ENCODE data around the gene TMPRSS4.

Gene TMPRSS4

GRCh38 chr11:118167906-118168305 is 91.0 kb downstream of the TMPRSS4 start:
- Histone ChIP-seq H3K27me3 (peaks cover 47% of the 10 kb centered on the region), H3K36me3 (no peaks in the 10 kb centered on the region)
- no peak for TF ChIP-seq CTCF (IDR thresholded peaks at IDR 0.05; ENCODE audit: low read depth, low read length)

GRCh38 chr11:118168316-118168715 is 91.4 kb downstream of the TMPRSS4 start:
- H3K9me3 ChIP-seq = no peaks in the 10 kb centered on the region
- no peaks in the 10 kb centered on the region for H3K4me1 ChIP-seq
- no peak overlapping the region for H3K4me3 ChIP-seq (ENCODE audit: low read depth, low read length)
- DNase-seq = no peak
- no peak for TF ChIP-seq CTCF (IDR thresholded peaks at IDR 0.05; ENCODE audit: low read depth, low read length)
- peaks cover 45% of the 10 kb centered on the region for H3K27me3 ChIP-seq
- H3K36me3 ChIP-seq = no peaks in the 10 kb centered on the region

More at GRCh38 chr11:118167906-118168305, 91.0 kb downstream of the TMPRSS4 start:
- DNase-seq = no peak
- H3K4me1 ChIP-seq = no peaks in the 10 kb centered on the region
- no peaks in the 10 kb centered on the region for H3K9me3 ChIP-seq
- H3K4me3 ChIP-seq (ENCODE audit: low read depth, low read length) = no peak overlapping the region

- Histone ChIP-seq H3K4me1 (no peaks in the 10 kb centered on the region), H3K4me3 (ENCODE audit: low read depth, low read length) (no peak overlapping the region), H3K9me3 (no peaks in the 10 kb centered on the region), H3K27me3 (peaks cover 42% of the 10 kb centered on the region), H3K36me3 (no peaks in the 10 kb centered on the region)
- DNase-seq = no peak
- TF ChIP-seq CTCF (IDR thresholded peaks at IDR 0.05; ENCODE audit: low read depth, low read length) = no peak
These were observed 91.9 kb downstream of the TMPRSS4 start for GRCh38 chr11:118168751-118169150.

GRCh38 chr11:118169300-118170140 is 92.6 kb downstream of the TMPRSS4 start:
- no peak overlapping the region for H3K4me3 ChIP-seq (ENCODE audit: low read depth, low read length)
- no peaks in the 10 kb centered on the region for H3K36me3 ChIP-seq
- H3K4me1 ChIP-seq = no peaks in the 10 kb centered on the region
- TF ChIP-seq CTCF (IDR thresholded peaks at IDR 0.05; ENCODE audit: low read depth, low read length) = no peak
- no peaks in the 10 kb centered on the region for H3K9me3 ChIP-seq
- no peak for DNase-seq
- peaks cover 40% of the 10 kb centered on the region for H3K27me3 ChIP-seq

- H3K36me3 ChIP-seq = no peaks in the 10 kb centered on the region
- H3K4me3 ChIP-seq (ENCODE audit: low read depth, low read length) = no peak overlapping the region
- H3K9me3 ChIP-seq = no peaks in the 10 kb centered on the region
- H3K27me3 ChIP-seq = peaks cover 40% of the 10 kb centered on the region
- TF ChIP-seq CTCF (IDR thresholded peaks at IDR 0.05; ENCODE audit: low read depth, low read length) = no peak
- no peaks in the 10 kb centered on the region for H3K4me1 ChIP-seq
- DNase-seq = no peak
These were observed 93.4 kb downstream of the TMPRSS4 start for GRCh38 chr11:118170231-118170630.

- TF ChIP-seq CTCF (IDR thresholded peaks at IDR 0.05; ENCODE audit: low read depth, low read length) = no peak
- H3K4me1 ChIP-seq = no peaks in the 10 kb centered on the region
- peaks cover 37% of the 10 kb centered on the region for H3K27me3 ChIP-seq
- no peak for DNase-seq
- no peak overlapping the region for H3K4me3 ChIP-seq (ENCODE audit: low read depth, low read length)
- H3K36me3 ChIP-seq = no peaks in the 10 kb centered on the region
- H3K9me3 ChIP-seq = no peaks in the 10 kb centered on the region
These were observed 94.0 kb downstream of the TMPRSS4 start for GRCh38 chr11:118170882-118171268.

Measured in BE2C (cell line).